T47D (cell line): ENCODE measurements around the gene AGR2.

Experiments
- DNase-seq, 2 experiments: peaks; one replicate each; pipeline versions ENCODE4 v3.0.0 to v3.0.0-alpha.2; 2011 to 2012; ENCODE audit warnings: low read depth in 1 of 2, low spot score in 1 of 2
- JUND ChIP-seq: IDR thresholded peaks from 2 replicates; pipeline ENCODE4 v1.6.1; 2012; ENCODE audit warnings: low read depth
- in situ Hi-C: cut with HindIII; loops from 2 replicates; pipeline ENCODE4 v1.10.0; 2016; ENCODE audit warnings: low sequenced_read_pairs, low pct_unique_long_range_greater_than_20kb

The AGR2 gene

GRCh38 chr7:16758631-16759611, 45.9 kb downstream of the AGR2 start:
- no peak for DNase-seq
- in situ Hi-C loops, result no loop called here
- no peak for TF ChIP-seq JUND

GRCh38 chr7:16758036-16758435, 46.8 kb downstream of the AGR2 start:
- no peak for DNase-seq
- in situ Hi-C loops, result no loop called here
- no peak for TF ChIP-seq JUND

GRCh38 chr7:16755397-16755796, 49.4 kb downstream of the AGR2 start:
- no peak for DNase-seq
- in situ Hi-C loops, result no loop called here
- TF ChIP-seq JUND, result no peak

- DNase-seq, result peak in 1 of 2 experiments; percentile 30
- in situ Hi-C loops, result no loop called here
- no peak for TF ChIP-seq JUND
Observed at GRCh38 chr7:16754856-16755317, 49.9 kb downstream of the AGR2 start.

- in situ Hi-C loops, result no loop called here
- DNase-seq, result peak; percentile 16 to 62
- TF ChIP-seq JUND, result no peak
Observed at GRCh38 chr7:16753932-16754855, 50.6 kb downstream of the AGR2 start.

GRCh38 chr7:16753102-16753931, 51.5 kb downstream of the AGR2 start, which contains the start of gene TSPAN13:
TSS of gene TSPAN13 (plus strand) at chr7:16753755. CDS start at chr7:16753968, 213 bp downstream.
- peak; percentile 92 to 100 for DNase-seq
- TF ChIP-seq JUND, result no peak
- in situ Hi-C loops, result no loop called here

GRCh38 chr7:16747102-16747501, 57.7 kb downstream of the AGR2 start:
- TF ChIP-seq JUND, result no peak
- no peak for DNase-seq
- in situ Hi-C loops, result no loop called here

GRCh38 chr7:16745645-16746044, 59.2 kb downstream of the AGR2 start:
- TF ChIP-seq JUND, result no peak

GRCh38 chr7:16744518-16745250, 60.1 kb downstream of the AGR2 start:
- in situ Hi-C loops, result no loop called here
- DNase-seq, result no peak
- TF ChIP-seq JUND, result no peak

More at GRCh38 chr7:16745645-16746044, 59.2 kb downstream of the AGR2 start:
- in situ Hi-C loops, result no loop called here
- DNase-seq, result no peak

GRCh38 chr7:16743236-16743635, 61.6 kb downstream of the AGR2 start:
- in situ Hi-C loops, result no loop called here
- no peak for TF ChIP-seq JUND
- no peak for DNase-seq

- in situ Hi-C loops, result no loop called here
- DNase-seq, result no peak
- no peak for TF ChIP-seq JUND
Observed at GRCh38 chr7:16742547-16742946, 62.3 kb downstream of the AGR2 start.
